ENCODE measurements around the gene COPE. TPM values are rescaled to one million over a fixed set of nuclear protein-coding genes. Genes with fewer than 3 reads are reported as not detected.

The COPE gene
- total and polyA plus RNA-seq, 2 of the 8 experiments (the other 6 are each of a cell fraction or from before 2014, with no cell fraction given) = 178 to 356 TPM

- Histone ChIP-seq H3K4ac (replicated peaks; ENCODE audit: insufficient read length, low read depth, low read length) (no peak within 1 kb of the TSS), H3K27me3 (replicated peaks in 1 of 4; ENCODE audit: control insufficient read depth in 3 of 4, extremely low read depth in 1 of 4, insufficient read depth in 3 of 4, low read length in 3 of 4) (peaks cover 0 to 13% (median 8%) of the 10 kb centered on the region in 4 experiments; a peak in 4 of 7 replicates), H3K9me3 (ENCODE audit: insufficient read depth in 2 of 2, low read depth in 1 of 2, low read length in 1 of 2) (no peaks in the 10 kb centered on the region), H2BK5ac (ENCODE audit: low read depth, low read length) (no peak within 1 kb of the TSS), H2AK5ac (ENCODE audit: low read depth, low read length) (0 out of 2 replicates have a peak within 1 kb of the TSS, but pooled peaks have one; percentile 24), H2AFZ (ENCODE audit: low read length) (peak within 1 kb of the TSS; percentile 28; the same call in 1 of the 2 replicates), H3K4me1 (replicated peaks in 1 of 4; ENCODE audit: control insufficient read depth in 3 of 4, insufficient read depth in 4 of 4, low read length in 3 of 4) (peaks cover 0 to 13% (median 5%) of the 10 kb centered on the region in 4 experiments; a peak in 5 of 7 replicates), H3K14ac (ENCODE audit: insufficient read length) (no peak within 1 kb of the TSS), H3K23me2 (ENCODE audit: low read depth, low read length) (peaks cover 6% of the 10 kb centered on the region; the same call in 1 of the 2 replicates), H3K9ac (replicated peaks in 1 of 4; ENCODE audit: extremely low read depth in 1 of 4, low read depth in 3 of 4, low read length in 3 of 4) (peak within 1 kb of the TSS in 3 of 4 experiments; percentile 20 to 80 (median 43); a peak in 5 of 7 replicates), H4K20me1 (replicated peaks in 1 of 2; ENCODE audit: control insufficient read depth in 1 of 2, insufficient read depth in 2 of 2, low read length in 2 of 2) (peaks cover 6 to 15% of the 10 kb centered on the region in 2 experiments), H3K79me1 (ENCODE audit: low read depth, low read length) (no peaks in the 10 kb centered on the region), H2BK12ac (ENCODE audit: low read depth, low read length) (no peak within 1 kb of the TSS), H3K36me3 (ENCODE audit: control insufficient read depth in 2 of 4, insufficient read depth in 4 of 4, low read length in 3 of 4) (no peaks in the 10 kb centered on the region; a peak in 1 of 8 replicates), H2BK15ac (ENCODE audit: low read length) (no peak within 1 kb of the TSS), H2BK120ac (replicated peaks; ENCODE audit: low read depth, low read length) (no peak within 1 kb of the TSS), H3K27ac (ENCODE audit: low read depth, low read length) (no peak within 1 kb of the TSS), H3K56ac (replicated peaks; ENCODE audit: insufficient read length, low read depth, low read length) (no peak within 1 kb of the TSS), H3K4me2 (ENCODE audit: insufficient read depth in 1 of 2, low read depth in 2 of 2, low read length in 2 of 2) (peak within 1 kb of the TSS; percentile 57 to 86), H4K5ac (ENCODE audit: insufficient read length, low read depth, low read length) (peak within 1 kb of the TSS; percentile 43), H3K79me2 (ENCODE audit: control insufficient read depth in 1 of 2, insufficient read depth in 2 of 2, low read length in 2 of 2) (no peaks in the 10 kb centered on the region), H3K23ac (ENCODE audit: insufficient read length) (no peak within 1 kb of the TSS), H2BK20ac (ENCODE audit: low read length) (no peak within 1 kb of the TSS), H4K91ac (replicated peaks; ENCODE audit: insufficient read length, low read length) (no peak within 1 kb of the TSS), H3K18ac (ENCODE audit: extremely low read depth, low read length) (peak within 1 kb of the TSS; percentile 71), H4K8ac (ENCODE audit: extremely low read depth, insufficient read depth, low read length) (peak within 1 kb of the TSS; percentile 79; the same call in 1 of the 2 replicates), H3K4me3 (ENCODE audit: extremely low read depth in 1 of 4, insufficient read depth in 2 of 4, low read depth in 3 of 4, low read length in 4 of 4) (peak within 1 kb of the TSS; percentile 42 to 79 (median 62))
- WGBS, 2 experiments (ENCODE audit: extremely low coverage in 1 of 2, insufficient coverage in 1 of 2, insufficient read length in 1 of 2, insufficient replicate concordance in 2 of 2, low coverage in 1 of 2, low lambda C conversion rate in 2 of 2, missing lambda C conversion rate in 1 of 2) = 1% methylated on average over 23 of the region's 89 CpGs; no CpG with 5 or more reads in 1 of the 2 experiments
- CTCF ChIA-PET (ENCODE audit: partially characterized antibody) = interaction anchor here (0.6 to 2.7 kb wide), 12 partner anchors 13 to 445 kb away, joined by 3 to 16 read pairs (median 4); no protein-coding TSS in a partner anchor
- DNase-seq (ENCODE audit: low read depth in 1 of 2, low spot score in 2 of 2) (peak in 1 of 2 experiments; percentile 75), FAIRE-seq (no peak)
- POLR2A ChIA-PET (ENCODE audit: partially characterized antibody) = interaction anchor here (0.8 to 4.0 kb wide), 10 partner anchors 9 to 91 kb away, joined by 3 to 17 read pairs (median 5); partner anchors contain the start of genes COPE and DDX49
- TF ChIP-seq, protein P1, sequence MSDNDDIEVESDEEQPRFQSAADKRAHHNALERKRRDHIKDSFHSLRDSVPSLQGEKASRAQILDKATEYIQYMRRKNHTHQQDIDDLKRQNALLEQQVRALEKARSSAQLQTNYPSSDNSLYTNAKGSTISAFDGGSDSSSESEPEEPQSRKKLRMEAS (IDR thresholded peaks at IDR 0.05) = peak; percentile 54; the same call in 1 of the 2 replicates
- TF ChIP-seq RBBP5 (IDR thresholded peaks at IDR 0.05; ENCODE audit: borderline replicate concordance, low read depth, low read length) (no peak), NANOG (IDR thresholded peaks at IDR 0.05; ENCODE audit: insufficient read depth, low read depth, low read length, poor library complexity, severe bottlenecking) (no peak), CHD1 (IDR thresholded peaks at IDR 0.05; ENCODE audit: low read depth, low read length) (no peak), JUN (IDR thresholded peaks at IDR 0.05; ENCODE audit: low read depth, low read length) (no peak), ATF3 (IDR thresholded peaks at IDR 0.05; ENCODE audit: insufficient read depth, low read depth, low read length) (no peak), EGR1 (IDR thresholded peaks at IDR 0.05; ENCODE audit: borderline replicate concordance, low read depth, low read length) (no peak), EZH2 (IDR thresholded peaks at IDR 0.05; ENCODE audit: low read depth, low read length, severe bottlenecking) (no peak), ASH2L (IDR thresholded peaks at IDR 0.05; ENCODE audit: low read length) (no peak), MAFK (IDR thresholded peaks at IDR 0.05; ENCODE audit: low read depth, low read length) (no peak), RFX5 (IDR thresholded peaks at IDR 0.05; ENCODE audit: borderline replicate concordance, low read depth, low read length) (no peak)
Observed at GRCh38 chr19:18895824-18896341, 23.3 kb downstream of the COPE start, which contains the start of gene CERS1. TSS of gene CERS1 (minus strand) at chr19:18896158. CDS start at chr19:18896072, 86 bp downstream.
